ENCODE measurements around the gene NOX3. TPM values are rescaled to one million over a fixed set of nuclear protein-coding genes. Genes with fewer than 3 reads are reported as not detected.

Gene NOX3
- total and polyA plus RNA-seq, 10 of the 15 experiments (the other 5 are each of a cell fraction or from before 2014, with no cell fraction given): not detected

- H3K27me3 ChIP-seq (replicated peaks in 1 of 2; ENCODE audit: control insufficient read depth in 2 of 2, insufficient read depth in 2 of 2, low read length in 1 of 2): no peaks in the 10 kb centered on the region
- ChIA-PET POLR2A (interaction anchor here (1.5 kb wide), 1 partner anchor 11 kb away, joined by 3 read pairs; no protein-coding TSS in a partner anchor), SMC1A (ENCODE audit: uncharacterized antibody, unreplicated experiment) (interaction anchor here (1.3 to 3.3 kb wide), 4 partner anchors 8 to 170 kb away, joined by 3 to 12 read pairs (median 3); no protein-coding TSS in a partner anchor), CTCF (interaction anchor here (1.3 to 1.7 kb wide), 2 partner anchors 35 to 167 kb away, joined by 3 to 8 read pairs; no protein-coding TSS in a partner anchor), RAD21 (ENCODE audit: unreplicated experiment) (interaction anchor here (1.3 kb wide), 1 partner anchor 9 kb away, joined by 4 read pairs; no protein-coding TSS in a partner anchor)
- intact Hi-C loops (cut with micrococcal nuclease; ENCODE audit: unreplicated experiment) (no loop called here), in situ Hi-C loops (cut with MboI) (no loop called here)
- ATAC-seq: no peak
- no TSS peak for BruUV-seq (replicated peaks)
- no peak for DNase-seq (ENCODE audit: low read depth, low spot score)
- H3K27ac ChIP-seq (ENCODE audit: control insufficient read depth, insufficient read depth): no peak overlapping the region
- no peak for FAIRE-seq
- H2AFZ ChIP-seq (ENCODE audit: control insufficient read depth, low read depth, low read length): no peak overlapping the region
- no peak overlapping the region for H3K4me2 ChIP-seq (ENCODE audit: control insufficient read depth, insufficient read depth)
- H3K9me3 ChIP-seq (replicated peaks; ENCODE audit: control insufficient read depth, insufficient read depth, low read length): no peaks in the 10 kb centered on the region
- no peaks in the 10 kb centered on the region for H4K20me1 ChIP-seq (ENCODE audit: control insufficient read depth, insufficient read depth)
- 0 out of 2 replicates have a peak, but pooled peaks cover 3% of the 10 kb centered on the region for H3K4me1 ChIP-seq (ENCODE audit: control insufficient read depth, insufficient read depth, low read length)
- H3K9ac ChIP-seq (ENCODE audit: control insufficient read depth, insufficient read depth, low read length): no peak overlapping the region
- no peaks in the 10 kb centered on the region for H3K79me2 ChIP-seq (ENCODE audit: control insufficient read depth, insufficient read depth, low read length)
- 89% methylated on average over 4 of the region's 4 CpGs for WGBS (ENCODE audit: insufficient coverage, insufficient replicate concordance, low lambda C conversion rate, missing lambda C conversion rate)
- no peaks in the 10 kb centered on the region for H3K36me3 ChIP-seq (ENCODE audit: control insufficient read depth in 2 of 2, insufficient read depth in 2 of 2, low read length in 1 of 2)
- no peak overlapping the region for H3K4me3 ChIP-seq
- TF ChIP-seq, protein P1, sequence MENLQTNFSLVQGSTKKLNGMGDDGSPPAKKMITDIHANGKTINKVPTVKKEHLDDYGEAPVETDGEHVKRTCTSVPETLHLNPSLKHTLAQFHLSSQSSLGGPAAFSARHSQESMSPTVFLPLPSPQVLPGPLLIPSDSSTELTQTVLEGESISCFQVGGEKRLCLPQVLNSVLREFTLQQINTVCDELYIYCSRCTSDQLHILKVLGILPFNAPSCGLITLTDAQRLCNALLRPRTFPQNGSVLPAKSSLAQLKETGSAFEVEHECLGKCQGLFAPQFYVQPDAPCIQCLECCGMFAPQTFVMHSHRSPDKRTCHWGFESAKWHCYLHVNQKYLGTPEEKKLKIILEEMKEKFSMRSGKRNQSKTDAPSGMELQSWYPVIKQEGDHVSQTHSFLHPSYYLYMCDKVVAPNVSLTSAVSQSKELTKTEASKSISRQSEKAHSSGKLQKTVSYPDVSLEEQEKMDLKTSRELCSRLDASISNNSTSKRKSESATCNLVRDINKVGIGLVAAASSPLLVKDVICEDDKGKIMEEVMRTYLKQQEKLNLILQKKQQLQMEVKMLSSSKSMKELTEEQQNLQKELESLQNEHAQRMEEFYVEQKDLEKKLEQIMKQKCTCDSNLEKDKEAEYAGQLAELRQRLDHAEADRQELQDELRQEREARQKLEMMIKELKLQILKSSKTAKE (IDR thresholded peaks at IDR 0.05; ENCODE audit: low read depth, poor library complexity, severe bottlenecking): no peak
- TF ChIP-seq MYB (IDR thresholded peaks at IDR 0.05; ENCODE audit: borderline replicate concordance, low read depth, low read length) (no peak), GATAD2B (conservative IDR thresholded peaks at IDR 0.05; ENCODE audit: low read depth) (no peak), CBX5 (IDR thresholded peaks at IDR 0.05; ENCODE audit: low read depth) (no peak), SIN3A (IDR thresholded peaks at IDR 0.05; ENCODE audit: low read depth, low read length) (no peak), TAF1 (IDR thresholded peaks at IDR 0.05; ENCODE audit: borderline replicate concordance, low read depth, low read length) (no peak), NFIC (IDR thresholded peaks at IDR 0.05; ENCODE audit: low read depth, low read length) (no peak), CEBPB (IDR thresholded peaks at IDR 0.05; ENCODE audit: borderline replicate concordance in 1 of 2, low read depth in 2 of 2, low read length in 2 of 2) (no peak), NR2C2 (IDR thresholded peaks at IDR 0.05; ENCODE audit: borderline replicate concordance, control insufficient read depth, insufficient read length, low read depth) (no peak)
- TF ChIP-seq, protein P2, sequence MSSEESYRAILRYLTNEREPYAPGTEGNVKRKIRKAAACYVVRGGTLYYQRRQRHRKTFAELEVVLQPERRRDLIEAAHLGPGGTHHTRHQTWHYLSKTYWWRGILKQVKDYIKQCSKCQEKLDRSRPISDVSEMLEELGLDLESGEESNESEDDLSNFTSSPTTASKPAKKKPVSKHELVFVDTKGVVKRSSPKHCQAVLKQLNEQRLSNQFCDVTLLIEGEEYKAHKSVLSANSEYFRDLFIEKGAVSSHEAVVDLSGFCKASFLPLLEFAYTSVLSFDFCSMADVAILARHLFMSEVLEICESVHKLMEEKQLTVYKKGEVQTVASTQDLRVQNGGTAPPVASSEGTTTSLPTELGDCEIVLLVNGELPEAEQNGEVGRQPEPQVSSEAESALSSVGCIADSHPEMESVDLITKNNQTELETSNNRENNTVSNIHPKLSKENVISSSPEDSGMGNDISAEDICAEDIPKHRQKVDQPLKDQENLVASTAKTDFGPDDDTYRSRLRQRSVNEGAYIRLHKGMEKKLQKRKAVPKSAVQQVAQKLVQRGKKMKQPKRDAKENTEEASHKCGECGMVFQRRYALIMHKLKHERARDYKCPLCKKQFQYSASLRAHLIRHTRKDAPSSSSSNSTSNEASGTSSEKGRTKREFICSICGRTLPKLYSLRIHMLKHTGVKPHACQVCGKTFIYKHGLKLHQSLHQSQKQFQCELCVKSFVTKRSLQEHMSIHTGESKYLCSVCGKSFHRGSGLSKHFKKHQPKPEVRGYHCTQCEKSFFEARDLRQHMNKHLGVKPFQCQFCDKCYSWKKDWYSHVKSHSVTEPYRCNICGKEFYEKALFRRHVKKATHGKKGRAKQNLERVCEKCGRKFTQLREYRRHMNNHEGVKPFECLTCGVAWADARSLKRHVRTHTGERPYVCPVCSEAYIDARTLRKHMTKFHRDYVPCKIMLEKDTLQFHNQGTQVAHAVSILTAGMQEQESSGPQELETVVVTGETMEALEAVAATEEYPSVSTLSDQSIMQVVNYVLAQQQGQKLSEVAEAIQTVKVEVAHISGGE (CRISPR knock-in tag; IDR thresholded peaks at IDR 0.05): no peak
- TF ChIP-seq, protein P3, sequence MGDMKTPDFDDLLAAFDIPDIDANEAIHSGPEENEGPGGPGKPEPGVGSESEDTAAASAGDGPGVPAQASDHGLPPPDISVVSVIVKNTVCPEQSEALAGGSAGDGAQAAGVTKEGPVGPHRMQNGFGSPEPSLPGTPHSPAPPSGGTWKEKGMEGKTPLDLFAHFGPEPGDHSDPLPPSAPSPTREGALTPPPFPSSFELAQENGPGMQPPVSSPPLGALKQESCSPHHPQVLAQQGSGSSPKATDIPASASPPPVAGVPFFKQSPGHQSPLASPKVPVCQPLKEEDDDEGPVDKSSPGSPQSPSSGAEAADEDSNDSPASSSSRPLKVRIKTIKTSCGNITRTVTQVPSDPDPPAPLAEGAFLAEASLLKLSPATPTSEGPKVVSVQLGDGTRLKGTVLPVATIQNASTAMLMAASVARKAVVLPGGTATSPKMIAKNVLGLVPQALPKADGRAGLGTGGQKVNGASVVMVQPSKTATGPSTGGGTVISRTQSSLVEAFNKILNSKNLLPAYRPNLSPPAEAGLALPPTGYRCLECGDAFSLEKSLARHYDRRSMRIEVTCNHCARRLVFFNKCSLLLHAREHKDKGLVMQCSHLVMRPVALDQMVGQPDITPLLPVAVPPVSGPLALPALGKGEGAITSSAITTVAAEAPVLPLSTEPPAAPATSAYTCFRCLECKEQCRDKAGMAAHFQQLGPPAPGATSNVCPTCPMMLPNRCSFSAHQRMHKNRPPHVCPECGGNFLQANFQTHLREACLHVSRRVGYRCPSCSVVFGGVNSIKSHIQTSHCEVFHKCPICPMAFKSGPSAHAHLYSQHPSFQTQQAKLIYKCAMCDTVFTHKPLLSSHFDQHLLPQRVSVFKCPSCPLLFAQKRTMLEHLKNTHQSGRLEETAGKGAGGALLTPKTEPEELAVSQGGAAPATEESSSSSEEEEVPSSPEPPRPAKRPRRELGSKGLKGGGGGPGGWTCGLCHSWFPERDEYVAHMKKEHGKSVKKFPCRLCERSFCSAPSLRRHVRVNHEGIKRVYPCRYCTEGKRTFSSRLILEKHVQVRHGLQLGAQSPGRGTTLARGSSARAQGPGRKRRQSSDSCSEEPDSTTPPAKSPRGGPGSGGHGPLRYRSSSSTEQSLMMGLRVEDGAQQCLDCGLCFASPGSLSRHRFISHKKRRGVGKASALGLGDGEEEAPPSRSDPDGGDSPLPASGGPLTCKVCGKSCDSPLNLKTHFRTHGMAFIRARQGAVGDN (IDR thresholded peaks at IDR 0.05): no peak
Measured at GRCh38 chr6:155499574-155499973, 43.9 kb upstream of the NOX3 start.
